ENCODE data around the gene NTMT1.
"Not testable (repeated sequence)": the region's sequence is repeated elsewhere in the genome, so short reads cannot be mapped to it uniquely, and the experiment has no call there.

Gene NTMT1

DNA sequence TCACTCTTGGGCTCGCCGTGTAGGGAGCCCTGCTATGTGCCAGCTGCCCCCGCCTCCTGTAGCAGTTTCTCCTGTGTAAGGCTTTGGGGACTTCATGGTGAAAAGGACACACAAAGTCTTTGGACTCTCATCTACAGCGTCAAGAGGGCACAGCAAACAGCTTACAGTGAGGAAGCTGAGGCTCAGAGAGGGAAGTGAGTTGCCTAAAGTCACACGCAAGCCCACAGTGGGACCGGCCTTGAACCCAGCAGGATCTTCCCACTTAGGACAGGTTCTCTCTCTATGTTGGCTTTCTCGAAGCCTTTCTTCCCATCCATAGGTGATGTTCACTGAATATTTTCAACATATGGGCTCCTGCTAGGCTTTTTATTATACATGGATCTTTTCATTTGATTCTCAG, 29.7 kb downstream of the NTMT1 start:
- DNase-seq: no peak

DNA sequence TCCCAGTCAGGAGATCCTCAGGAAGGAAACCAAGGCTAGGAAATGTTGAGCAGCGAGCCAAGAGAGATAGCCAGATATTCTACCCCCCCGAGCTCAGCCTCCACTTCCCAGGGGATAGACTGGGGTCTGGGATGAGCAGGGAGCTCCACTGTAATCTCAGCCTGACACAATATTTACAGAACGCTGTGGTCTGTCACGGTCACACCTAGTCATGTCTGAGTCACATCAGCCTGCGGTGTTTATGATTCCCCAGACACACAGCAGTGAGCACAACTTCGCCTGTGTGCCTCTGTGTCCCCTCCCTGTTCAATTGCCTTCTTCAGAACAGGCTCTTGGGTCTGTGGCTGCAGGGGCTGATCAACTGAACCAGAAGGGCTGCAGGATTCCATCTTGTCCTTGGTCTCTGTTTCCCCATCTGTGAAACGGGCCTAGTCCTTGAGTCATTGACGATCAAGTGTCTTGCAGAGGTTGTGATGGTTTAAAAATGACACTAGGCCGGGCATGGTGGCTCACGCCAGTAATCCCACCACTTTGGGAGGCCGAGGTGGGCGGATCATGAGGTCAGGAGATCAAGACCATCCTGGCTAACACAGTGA, 30.9 kb downstream of the NTMT1 start:
- no peak for DNase-seq

DNA sequence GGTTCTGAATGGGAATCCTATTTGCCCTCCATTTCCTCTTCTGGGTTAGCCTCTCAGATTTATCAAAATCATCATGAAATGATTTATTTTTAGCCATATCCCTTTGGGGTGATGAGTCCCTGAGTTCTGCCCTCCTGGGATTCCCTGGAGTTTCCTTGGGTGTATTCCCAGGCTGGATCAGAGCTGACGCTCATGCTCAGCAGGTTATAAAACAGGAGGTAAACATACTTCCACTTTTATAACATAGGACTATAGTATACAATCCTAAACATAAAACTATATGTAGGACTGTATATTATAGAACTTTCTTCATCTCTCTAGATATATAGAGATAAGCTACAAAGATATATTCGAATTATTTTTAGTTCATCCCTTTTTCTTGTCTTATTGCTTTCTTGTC, 35.1 kb downstream of the NTMT1 start:
- DNase-seq: no peak

DNA sequence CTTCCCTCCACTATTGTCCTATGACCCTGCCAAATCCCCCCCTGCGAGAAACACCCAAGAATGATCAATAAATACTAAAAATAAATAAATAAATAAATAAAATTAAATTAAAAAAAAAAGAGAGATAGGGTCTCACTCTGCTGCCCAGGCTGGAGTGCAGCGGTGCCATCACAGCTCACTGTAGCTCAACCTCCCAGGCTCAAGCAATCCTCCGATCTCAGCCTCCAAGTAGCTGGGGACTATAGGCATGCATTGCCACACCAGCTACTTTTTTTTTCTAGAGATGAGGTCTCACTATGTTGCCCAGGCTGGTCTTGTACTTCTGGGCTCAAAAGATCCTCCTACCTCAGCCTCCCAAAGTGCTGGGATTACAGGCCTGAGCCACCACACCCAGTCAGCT, 36.3 kb downstream of the NTMT1 start:
- DNase-seq: not testable (repeated sequence)

DNA sequence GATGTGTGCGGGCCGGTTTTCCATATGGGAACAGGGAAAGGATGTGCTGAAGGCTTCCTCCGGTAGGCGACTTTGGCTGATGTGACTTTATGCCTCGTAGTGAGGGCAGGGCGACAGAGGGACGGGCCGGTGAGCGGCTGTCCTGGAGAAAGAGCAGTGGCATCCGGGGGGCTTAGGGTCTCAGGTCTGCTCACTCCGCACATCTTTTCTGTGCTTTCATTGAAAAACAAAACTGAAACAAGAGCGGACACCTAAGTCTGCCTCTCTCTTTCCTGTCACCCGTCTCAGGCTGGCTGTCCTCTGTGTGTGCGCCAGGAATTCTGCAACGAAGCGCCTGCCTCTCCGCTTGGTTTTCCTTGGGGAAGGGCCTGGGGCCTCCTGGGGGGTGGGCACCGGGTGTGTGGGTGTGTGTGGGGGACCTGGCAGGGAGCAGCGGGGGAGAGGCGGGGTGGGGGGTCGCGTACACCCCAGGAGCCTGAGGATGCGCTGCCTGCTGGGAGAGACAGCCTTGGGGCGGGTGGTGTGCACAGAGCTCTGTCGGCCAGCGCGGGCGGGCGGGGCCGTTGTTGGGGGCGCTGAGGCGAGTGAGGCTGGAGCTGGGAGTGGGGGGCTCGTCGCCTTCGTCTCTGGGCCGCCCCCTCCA, 38.9 kb downstream of the NTMT1 start:
- no peak for DNase-seq

DNA sequence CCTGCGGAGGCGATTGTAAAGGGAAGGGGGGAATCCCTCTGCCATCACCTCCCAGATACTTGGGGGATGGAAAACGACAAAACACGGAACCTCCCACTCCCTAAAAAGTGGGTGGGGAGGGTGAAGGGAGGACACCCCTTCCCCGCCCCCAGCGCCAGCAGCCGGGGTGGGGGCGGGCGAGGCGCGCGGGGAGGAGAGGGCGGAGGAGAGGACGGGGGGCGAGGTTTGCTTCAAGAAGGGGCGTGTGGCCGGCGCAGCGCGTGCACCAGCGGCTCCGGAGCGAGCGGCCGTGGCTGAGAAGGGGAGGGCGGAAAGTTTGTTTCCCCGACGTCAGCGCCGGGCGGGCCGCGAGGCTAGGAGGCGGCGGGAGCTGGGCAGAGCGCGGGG, 39.4 kb downstream of the NTMT1 start, which contains the start of gene PRRX2:
Gene PRRX2, plus strand, starts transcription at position 259 of the 387 bp plus-strand sequence. CDS start 221 bp downstream, outside the sequence.
- DNase-seq: peak; percentile 14

DNA sequence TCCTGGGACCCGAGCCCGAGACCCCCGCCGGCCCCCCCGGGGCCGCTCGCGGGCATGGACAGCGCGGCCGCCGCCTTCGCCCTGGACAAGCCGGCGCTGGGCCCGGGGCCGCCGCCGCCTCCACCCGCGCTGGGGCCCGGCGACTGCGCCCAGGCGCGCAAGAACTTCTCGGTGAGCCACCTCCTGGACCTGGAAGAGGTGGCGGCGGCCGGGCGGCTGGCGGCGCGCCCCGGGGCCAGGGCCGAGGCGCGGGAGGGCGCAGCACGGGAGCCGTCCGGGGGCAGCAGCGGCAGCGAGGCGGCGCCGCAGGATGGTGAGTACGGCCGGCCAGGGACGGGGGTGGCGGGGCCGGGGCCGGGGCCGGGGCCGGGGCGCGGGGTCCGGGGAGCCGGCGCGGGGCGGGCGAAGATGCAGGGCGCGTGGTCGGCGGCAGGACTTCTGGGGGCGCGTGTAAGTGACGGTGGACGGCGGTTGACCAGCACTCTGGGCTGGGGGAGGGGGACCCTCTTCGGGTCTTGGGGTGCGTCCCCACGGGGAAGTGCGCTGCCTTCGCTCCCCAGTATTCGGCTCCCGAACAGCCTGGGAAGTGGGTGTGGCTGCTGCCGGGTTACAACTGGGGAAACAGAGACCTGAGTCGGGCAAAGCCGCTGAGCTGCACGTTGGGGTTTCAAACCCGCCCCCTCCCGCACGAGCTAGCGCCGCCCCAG, 40.0 kb downstream of the NTMT1 start:
- DNase-seq: no peak

DNA sequence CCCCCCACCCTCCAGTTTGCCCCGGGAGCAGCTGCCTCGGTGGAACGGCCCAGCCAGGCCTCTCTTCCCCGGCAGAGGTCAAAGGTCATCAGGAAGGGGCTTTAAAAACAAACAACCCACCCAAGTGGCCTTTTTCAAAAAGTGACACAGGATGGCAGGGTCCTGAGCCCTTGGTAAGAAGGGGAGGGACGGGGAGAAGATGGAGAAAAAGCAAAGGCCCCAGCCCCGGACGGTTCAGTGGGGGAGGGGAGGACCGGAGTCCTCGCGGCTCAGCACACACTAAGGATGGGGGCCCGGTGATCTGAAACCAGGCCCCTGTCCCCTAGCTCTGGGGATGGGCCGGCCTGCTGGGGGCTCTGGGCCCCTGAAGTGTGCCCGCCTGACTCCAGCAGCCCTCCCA, 40.6 kb downstream of the NTMT1 start:
- DNase-seq: no peak

DNA sequence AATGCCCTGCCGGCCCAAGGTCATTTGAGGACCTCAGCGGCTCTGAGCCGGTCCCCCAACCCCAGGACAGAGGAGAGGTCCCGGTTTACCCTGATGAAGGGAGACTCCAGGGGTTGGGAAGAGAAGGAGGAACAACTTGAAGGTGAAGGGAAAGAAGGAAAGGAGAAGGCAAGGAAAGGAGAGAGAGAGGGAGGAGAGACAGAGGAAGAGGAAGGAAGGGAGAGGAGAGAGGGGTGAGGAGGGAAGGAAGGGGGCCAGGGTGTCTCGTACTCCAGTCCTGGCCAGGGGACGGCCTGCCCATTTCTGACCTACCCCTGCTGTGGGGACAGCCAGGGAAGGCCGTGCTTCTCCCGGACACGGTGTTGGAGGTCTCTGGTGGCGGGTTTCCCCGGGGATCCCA, 41.4 kb downstream of the NTMT1 start:
- no peak for DNase-seq

DNA sequence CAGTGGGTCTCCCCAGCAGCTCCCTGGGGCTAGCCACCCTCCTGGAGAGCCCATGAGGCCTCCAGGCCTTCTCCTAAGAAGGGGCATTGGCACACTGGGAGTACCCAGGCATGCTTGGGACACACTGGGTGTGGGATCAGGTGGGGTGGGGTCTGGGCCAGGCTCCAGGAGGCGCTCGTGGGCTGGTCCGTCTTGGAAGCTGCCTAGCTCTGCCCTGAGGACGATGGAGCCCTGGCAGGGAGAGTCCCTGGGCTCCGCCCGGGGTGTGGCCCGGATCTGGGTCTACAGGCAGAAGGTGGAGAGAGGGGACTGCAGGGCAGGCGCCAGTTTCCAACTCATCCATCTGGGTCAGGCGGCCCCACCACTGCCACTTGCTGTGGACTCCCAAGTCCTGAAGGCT, 41.9 kb downstream of the NTMT1 start:
- DNase-seq: no peak

DNA sequence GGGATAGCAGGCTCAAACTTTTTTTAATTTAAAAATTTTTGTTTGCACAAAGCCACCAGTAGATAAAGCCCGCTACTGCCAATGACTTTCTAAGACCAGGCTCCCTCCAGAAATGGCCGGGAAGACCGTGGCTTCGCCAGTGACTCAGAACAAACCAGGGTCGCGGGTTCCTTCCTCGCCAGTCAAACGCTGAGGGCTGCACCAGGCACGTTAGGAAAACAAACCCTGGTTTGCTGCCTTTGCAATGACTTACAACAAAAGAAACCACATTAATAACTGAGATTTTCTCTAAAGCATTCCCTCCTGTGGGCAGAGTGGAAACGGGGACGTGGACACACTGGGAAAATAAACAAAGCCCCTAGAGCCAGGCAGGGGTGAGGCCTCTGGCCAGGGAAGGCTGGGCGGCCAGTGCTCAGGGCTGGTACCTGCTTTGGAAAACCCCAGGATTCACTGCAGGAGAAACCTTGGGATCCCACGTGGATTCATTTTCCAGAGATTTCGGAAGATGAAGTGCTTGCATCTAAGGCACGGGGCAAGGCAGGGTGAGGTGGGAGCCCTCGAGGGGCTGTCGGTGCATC, 43.3 kb downstream of the NTMT1 start:
- DNase-seq: no peak

DNA sequence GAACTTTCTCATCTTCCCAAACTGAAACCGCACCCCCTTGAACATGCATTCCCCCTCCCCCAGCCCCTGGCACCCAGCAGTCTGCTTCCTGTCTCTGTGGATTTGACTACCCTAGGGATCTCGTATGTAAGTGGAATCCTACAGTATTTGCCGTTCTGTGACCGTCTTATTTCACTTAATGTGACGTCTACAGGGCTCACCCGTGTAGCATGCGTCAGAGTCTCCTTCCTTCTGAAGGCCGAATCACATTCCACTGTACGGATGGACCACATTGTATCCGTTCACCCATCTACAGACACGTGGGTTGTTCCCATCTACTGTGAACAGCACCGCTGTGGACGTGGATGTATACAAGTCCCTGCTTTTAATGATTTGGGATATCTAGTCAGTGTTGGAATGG, 44.0 kb downstream of the NTMT1 start:
- no peak for DNase-seq

DNA sequence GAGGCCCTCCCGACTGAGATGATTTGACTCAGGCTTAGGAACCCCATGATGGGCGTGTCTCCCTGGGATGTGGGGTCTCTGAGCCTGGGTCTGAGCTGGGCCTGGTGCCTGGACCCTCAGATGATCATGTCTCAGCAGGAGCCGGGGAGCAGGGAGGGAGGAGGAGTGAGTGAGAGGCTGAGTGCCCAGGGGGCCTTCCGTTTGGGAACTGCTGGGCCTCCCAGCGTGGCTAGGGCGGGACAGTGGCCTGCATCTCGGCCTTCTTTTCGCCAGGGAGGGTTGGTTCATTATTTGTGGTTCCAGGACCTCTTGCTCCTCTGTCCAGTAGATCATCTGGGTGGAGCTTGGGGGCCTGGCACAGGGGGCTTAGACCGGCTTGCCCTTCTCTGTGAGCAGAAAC, 45.1 kb downstream of the NTMT1 start:
- no peak for DNase-seq

DNA sequence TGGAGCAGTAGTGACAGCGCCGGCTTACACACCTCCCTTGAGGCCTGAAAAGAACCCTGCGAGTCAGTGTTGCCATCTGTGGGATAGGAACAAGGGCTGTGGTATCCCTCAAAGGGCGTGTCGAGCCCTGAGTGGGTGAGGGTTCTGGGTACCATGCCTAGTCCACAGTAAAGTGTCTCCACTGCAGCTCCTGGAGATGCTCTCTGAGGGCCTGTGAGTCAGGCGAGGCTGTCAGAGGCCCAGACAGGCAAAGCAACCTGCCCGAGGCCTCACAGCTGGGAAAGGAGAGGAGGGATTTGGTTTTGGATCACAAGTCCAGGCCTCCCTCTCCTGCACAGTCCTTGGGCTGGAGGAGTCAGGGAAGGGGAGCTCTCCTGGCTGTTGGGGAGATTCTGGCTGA, 45.6 kb downstream of the NTMT1 start:
- DNase-seq: no peak

DNA sequence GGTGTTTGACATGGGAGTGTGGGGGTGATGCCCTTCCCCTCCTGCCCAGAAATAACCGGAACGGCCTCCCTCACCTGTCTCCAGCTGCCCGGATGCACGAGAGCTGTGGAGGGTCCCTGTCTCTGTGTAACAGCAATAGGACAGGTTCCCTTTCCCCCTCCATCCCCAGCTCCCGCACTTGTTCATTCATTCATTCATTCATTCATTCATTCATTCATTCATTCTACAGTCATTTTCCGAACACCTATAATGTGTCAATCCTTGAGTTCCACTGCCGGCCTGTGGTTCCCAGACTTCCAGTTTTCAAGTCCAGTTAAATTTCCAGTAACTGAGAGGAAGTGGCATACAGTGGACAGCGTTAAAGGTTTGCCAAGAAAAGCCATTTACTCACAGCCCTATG, 46.7 kb downstream of the NTMT1 start:
- no peak for DNase-seq

DNA sequence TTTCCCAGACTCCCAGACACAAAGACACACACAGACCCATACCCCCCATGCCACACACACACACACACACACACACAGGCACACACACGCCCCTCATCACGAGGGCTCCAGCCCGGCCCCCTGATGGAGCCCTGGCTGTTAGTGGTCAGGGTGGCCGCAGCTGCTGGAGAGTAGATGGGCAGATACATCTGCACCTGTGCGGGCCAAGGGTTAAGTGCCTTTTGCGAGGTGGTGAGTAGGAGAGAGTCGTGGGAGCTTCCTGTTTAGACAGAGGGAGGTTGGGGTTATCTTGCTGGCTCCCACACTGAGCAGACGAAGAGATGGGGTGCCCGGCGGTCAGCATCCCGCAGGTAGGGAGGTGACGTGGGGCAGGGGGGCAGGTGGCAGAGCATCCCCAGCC, 47.6 kb downstream of the NTMT1 start:
- no peak for DNase-seq

DNA sequence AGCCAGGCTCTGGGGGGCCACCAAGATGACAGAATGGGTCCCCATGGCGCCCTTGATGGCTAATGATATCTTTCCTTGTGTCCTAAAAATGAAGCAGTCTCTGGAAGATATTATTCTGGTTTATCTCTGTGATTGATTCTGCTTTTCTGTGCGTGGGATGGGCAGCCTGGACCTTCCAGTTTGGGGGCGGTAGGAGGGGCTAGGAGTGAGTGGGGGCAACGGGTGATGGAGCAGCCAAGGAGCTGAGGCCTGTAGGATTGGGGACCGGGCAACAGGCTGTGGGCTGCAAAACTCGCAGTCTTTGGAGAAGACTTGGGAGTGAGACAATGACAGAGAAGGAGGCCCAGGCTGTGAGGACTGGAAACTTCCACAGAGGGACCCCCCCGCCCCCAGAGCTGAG, 48.3 kb downstream of the NTMT1 start:
- DNase-seq: no peak

DNA sequence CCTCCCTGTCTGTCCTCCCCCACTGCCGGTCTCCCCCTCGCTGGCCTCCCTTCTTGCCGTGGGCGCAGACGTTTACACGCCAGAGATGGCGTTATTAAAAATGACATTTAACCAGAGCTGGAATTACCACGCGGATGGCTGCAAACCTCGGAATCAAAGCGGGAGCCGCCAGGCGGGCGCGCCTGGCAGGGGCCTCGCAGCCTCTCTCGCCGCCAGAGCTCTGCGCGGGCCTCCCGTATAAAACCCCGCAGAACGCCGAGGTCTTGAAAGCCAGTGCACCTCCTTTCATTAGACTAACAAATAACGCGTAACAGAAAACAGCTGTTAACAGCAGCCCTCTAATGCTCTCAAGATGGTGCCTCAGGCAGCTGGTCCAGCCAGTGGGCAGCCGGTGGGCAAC, 49.7 kb downstream of the NTMT1 start:
- no peak for DNase-seq

DNA sequence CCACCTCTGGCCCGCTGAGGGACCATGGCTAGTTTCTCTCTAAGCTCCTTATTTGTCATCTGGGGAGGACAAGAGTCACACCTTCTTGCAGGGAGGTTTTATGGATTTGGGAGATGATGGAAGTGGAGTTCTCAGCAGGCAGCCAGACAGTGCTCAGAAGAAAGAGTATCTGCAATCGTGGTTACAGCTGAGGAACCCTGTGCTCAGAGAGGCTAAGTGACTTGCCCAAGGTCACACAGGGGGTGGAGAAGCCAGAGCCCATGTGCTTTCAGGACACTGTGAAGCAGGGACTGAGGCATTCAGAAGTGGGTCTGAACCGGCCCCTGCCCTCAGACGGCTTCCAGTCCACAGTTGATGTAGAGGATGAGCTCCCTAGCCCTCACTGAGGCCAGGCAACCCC, 50.3 kb downstream of the NTMT1 start:
- DNase-seq: no peak

DNA sequence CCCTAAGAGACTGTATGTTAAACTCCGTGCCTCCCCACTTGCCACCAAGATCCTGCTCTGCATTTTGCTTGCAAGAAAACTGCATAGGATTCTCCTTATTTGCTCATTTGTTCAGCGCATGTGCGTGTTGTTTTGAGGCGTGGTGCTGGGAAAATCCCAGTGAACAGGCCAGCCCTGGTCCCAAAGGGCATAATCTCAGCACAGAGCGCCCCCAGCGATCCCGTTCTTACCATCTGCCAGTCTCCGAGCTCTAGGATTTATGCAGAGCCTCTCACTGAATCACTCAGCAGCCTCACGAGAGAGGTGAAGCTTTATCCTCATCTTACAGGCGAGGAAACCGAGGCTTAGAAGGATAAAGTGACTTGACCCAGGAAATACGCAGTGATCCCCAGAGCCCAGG, 51.0 kb downstream of the NTMT1 start:
- no peak for DNase-seq

DNA sequence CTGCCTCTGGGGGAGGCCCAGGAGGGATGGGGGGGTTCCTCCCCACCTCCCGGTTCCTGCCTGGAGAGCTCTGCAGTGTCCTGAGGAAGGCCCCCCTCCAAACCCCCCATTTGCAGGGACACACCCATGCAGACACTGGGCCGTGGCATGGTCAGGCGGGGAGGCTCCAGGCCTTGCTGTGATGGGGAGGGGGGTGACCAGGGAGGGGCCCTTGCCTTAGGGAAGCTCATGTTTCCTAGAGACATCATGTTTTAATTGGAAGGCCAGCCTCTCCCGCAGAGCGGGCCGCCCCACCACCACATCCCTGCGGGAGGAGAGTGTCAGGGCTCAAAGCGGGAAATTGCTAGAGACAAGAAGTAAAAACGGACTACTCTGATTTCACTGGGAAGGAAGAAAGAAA, 51.5 kb downstream of the NTMT1 start:
- DNase-seq: no peak

DNA sequence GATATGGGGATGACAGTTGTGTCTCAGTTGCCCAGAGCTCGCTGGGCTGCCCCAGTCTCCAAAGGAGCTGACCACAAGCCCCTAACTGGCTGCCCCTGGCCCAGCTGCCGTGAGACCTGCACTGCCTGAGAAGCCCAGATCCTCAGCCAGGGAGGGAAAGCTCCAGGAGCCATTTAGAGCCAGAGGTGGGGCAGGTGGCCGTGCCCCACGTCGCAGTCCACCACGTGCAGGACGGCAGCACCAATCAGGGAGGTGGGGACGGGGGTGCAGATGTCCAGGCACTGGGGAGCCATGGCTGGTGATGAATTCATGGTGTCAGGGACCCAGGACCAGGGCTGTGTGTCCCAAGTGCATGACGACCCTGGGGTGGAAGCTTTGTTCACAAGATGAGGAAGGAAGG, 52.9 kb downstream of the NTMT1 start:
- no peak for DNase-seq

DNA sequence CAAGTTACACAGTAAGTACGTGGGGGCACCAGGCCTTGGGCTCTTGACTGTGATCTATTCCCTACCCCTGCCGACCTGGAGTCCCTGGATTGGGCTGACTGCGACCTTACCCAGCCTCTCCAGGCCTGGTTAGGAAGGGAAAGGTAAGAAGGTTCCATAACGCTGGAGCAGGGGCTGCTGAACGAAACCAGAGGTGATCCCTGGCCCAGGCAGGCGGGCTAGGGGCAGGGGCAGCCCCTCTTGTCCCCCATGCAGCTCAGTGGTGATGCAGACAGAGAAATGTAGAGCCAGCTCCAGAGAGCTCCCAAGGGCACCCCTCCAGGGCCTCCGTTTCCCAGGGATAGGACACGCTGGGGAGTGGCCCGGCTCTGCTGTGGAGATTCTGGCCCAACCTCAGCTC, 53.6 kb downstream of the NTMT1 start:
- DNase-seq: no peak

DNA sequence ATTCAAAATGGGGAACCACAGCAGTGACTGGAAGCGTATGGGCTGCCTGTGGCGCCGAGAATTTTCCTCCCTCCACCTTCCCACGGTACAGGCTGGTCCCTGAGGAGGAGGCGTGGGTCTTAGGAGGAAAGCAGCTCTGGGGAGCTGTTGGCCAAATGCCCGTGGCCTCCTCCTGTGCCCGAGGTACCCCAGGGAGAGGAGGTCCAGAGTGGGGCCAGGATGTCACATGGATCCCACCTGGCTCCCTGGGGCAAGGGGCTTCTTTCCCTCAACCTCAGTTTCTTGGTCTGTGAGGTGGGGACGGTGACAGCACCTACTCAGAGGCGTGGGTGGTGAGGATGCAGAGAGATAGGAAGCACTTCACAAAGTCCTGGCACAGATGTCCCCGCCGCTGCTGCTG, 56.0 kb downstream of the NTMT1 start:
- DNase-seq: no peak

Measured in CD4-positive, alpha-beta T cell treated with Interleukin-12 subunit alpha and Interleukin-12 subunit beta, for 1 hour (primary cell).